Cardiac muscle cell (in vitro differentiated cells and primary cell): ENCODE measurements around the gene SPG21. TPM values are rescaled to one million over a fixed set of nuclear protein-coding genes. Genes with fewer than 3 reads are reported as not detected.

Source experiments
- DNase-seq, 2 donors: peaks; one replicate each; pipeline versions ENCODE4 v3.0.0 to v3.0.0-alpha.2; 2010 to 2017; ENCODE audit warnings: low read depth in 1 of 2, low spot score in 1 of 2
- H3K27ac ChIP-seq: fragments of 200-600 bp; sonication (generic); 2 replicates; pipeline ENCODE4 v1.5.1; 2016
- H3K27me3 ChIP-seq: fragments of 200-600 bp; sonication (generic); 2 replicates; pipeline ENCODE4 v1.6.0; 2016; ENCODE audit warnings: control low read depth
- H3K36me3 ChIP-seq: fragments of 200-600 bp; sonication (generic); 2 replicates; pipeline ENCODE4 v1.5.1; 2016; ENCODE audit warnings: control low read depth
- H3K4me1 ChIP-seq: fragments of 200-600 bp; sonication (generic); 2 replicates; pipeline ENCODE4 v1.8.1; 2017; ENCODE audit warnings: low read depth, mild to moderate bottlenecking, mixed run types
- H3K4me3 ChIP-seq: fragments of 200-600 bp; sonication (generic); 2 replicates; pipeline ENCODE4 v1.5.1; 2016; ENCODE audit warnings: mild to moderate bottlenecking
- H3K9me3 ChIP-seq: fragments of 200-600 bp; sonication (generic); 2 replicates; pipeline ENCODE4 v1.5.1; 2017; ENCODE audit warnings: low read depth, mild to moderate bottlenecking, control low read depth
- CTCF ChIP-seq: IDR thresholded peaks from 2 replicates; pipeline ENCODE4 v1.5.1; 2012; ENCODE audit warnings: low read depth, mild to moderate bottlenecking, low read length
- polyA plus RNA-seq: library from polyadenylated mRNA; unstranded; fragments of >200 nt; fragmentation: Nextera tagmentation; extraction: Ambion mirVana; gene quantifications from 2 replicates; pipeline ENCODE4 v1.2.1, GENCODE V29; 2016
- total RNA-seq: library from RNA; depleted of rRNA; stranded (reverse); fragments of >200 nt; gene quantifications from 2 replicates; pipeline ENCODE4 v1.2.3, GENCODE V29; 2016

SPG21 gene
- total and polyA plus RNA-seq, 2 experiments from 2014 or later, result 84.3 to 136 TPM

GRCh38 chr15:65006876-65007275, 17.2 kb upstream of the SPG21 start:
- no peaks in the 10 kb centered on the region for H3K4me1 ChIP-seq
- DNase-seq, result no peak
- peaks cover 8% of the 10 kb centered on the region for H3K36me3 ChIP-seq
- H3K27ac ChIP-seq, result no peak overlapping the region
- H3K9me3 ChIP-seq, result no peaks in the 10 kb centered on the region
- H3K27me3 ChIP-seq, result no peaks in the 10 kb centered on the region
- no peak for TF ChIP-seq CTCF
- no peak overlapping the region for H3K4me3 ChIP-seq

GRCh38 chr15:65004993-65005392, 15.3 kb upstream of the SPG21 start:
- Histone ChIP-seq H3K36me3 (peaks cover 6% of the 10 kb centered on the region), H3K4me1 (no peaks in the 10 kb centered on the region), H3K9me3 (no peaks in the 10 kb centered on the region), H3K4me3 (no peak overlapping the region), H3K27me3 (no peaks in the 10 kb centered on the region), H3K27ac (no peak overlapping the region)
- TF ChIP-seq CTCF, result no peak
- no peak for DNase-seq

GRCh38 chr15:64997745-64998375, 8.1 kb upstream of the SPG21 start:
- DNase-seq, result no peak
- no peak for TF ChIP-seq CTCF
- Histone ChIP-seq H3K27me3 (no peaks in the 10 kb centered on the region), H3K9me3 (no peaks in the 10 kb centered on the region), H3K27ac (no peak overlapping the region), H3K36me3 (peaks cover 3% of the 10 kb centered on the region), H3K4me1 (no peaks in the 10 kb centered on the region), H3K4me3 (no peak overlapping the region)

GRCh38 chr15:64997066-64997465, 7.4 kb upstream of the SPG21 start:
- no peak for DNase-seq
- H3K36me3 ChIP-seq, result peaks cover 3% of the 10 kb centered on the region
- no peak for TF ChIP-seq CTCF

GRCh38 chr15:64993290-64993689, 3.6 kb upstream of the SPG21 start:
- no peak for TF ChIP-seq CTCF
- Histone ChIP-seq H3K27me3 (no peaks in the 10 kb centered on the region), H3K9me3 (no peaks in the 10 kb centered on the region), H3K36me3 (no peaks in the 10 kb centered on the region), H3K4me3 (no peak overlapping the region), H3K4me1 (peaks cover 3% of the 10 kb centered on the region), H3K27ac (no peak overlapping the region)
- no peak for DNase-seq

More at GRCh38 chr15:64997066-64997465, 7.4 kb upstream of the SPG21 start:
- Histone ChIP-seq H3K4me3 (no peak overlapping the region), H3K27me3 (no peaks in the 10 kb centered on the region), H3K4me1 (no peaks in the 10 kb centered on the region), H3K27ac (no peak overlapping the region), H3K9me3 (no peaks in the 10 kb centered on the region)
